Suppressor macrophage treated with lipopolysaccharide for 4 hours (primary cell): ENCODE results near the gene LCMT2.

Experiments used
- DNase-seq: peaks from one replicate; pipeline ENCODE4 v3.0.0-alpha.2; 2020

The LCMT2 gene

DNA sequence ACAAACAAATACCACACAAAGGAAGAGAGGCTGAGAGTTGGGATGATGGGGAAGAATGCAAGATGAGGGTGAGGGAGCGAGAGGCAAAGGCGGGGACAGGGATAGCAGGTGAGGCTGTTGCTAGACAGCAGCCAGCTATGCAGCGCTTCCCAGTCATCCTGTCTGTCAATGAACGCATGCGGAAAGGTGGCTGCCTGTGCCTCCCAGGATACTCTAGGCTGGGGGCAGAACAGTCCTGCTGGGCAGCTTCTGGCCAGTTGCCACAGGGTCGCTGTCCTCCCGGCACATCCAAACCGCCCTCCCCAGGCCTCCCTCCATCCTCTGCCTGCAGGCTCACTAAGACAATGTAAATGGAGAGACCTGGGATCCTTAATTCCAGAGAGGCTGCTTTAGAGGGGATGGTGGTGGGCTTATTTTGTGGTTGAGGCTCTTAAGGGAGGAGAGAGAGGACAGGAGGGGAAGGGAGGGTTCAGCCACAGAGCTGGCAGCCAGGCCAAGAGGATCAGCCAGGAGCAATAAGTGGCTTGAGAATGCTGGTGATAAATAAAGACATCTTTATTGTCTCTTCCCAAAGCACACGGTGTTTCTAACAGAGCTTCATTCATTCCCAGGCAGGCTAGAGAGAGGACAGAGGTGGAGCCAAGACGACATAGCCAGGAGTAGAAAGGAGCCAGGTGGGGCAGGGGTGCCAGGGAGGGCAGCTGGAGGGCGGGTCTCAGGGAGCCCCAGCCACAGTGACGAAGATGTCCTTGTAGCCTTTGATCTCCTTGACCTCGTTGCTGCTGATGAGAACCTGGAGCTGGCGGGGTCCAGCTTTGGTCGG, 54.4 kb downstream of the LCMT2 start:
- no peak for DNase-seq

DNA sequence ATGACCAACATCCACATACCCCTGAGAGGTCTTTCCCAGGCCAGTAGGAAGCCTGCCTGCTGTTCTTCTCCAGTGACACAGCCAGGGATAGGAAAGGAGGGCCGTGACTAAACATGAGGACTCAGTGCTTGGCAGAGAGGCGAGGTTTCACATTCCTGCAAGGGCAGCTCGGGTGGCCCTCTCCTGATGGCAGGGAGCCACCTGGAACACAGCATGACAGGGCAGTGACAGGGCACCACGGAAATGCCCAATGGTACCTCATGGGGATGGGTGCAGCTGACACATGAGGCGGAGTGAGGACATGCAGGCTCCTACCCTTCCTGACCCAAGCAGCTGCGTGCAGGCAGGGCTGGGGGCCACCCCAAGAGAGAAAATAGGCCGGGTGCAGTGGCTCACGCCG, 56.2 kb downstream of the LCMT2 start:
- no peak for DNase-seq
